ENCODE results near the gene CDT1. TPM values are rescaled to one million over a fixed set of nuclear protein-coding genes. Genes with fewer than 3 reads are reported as not detected.
A peak's percentile ranks its signal among the peaks of the same experiment; 100 is the strongest.
"Not testable (repeated sequence)": the region's sequence is repeated elsewhere in the genome, so short reads cannot be mapped to it uniquely, and the experiment has no call there.

CDT1 gene
- total RNA-seq, 1 donor from 2014 or later: 10.8 TPM

DNA sequence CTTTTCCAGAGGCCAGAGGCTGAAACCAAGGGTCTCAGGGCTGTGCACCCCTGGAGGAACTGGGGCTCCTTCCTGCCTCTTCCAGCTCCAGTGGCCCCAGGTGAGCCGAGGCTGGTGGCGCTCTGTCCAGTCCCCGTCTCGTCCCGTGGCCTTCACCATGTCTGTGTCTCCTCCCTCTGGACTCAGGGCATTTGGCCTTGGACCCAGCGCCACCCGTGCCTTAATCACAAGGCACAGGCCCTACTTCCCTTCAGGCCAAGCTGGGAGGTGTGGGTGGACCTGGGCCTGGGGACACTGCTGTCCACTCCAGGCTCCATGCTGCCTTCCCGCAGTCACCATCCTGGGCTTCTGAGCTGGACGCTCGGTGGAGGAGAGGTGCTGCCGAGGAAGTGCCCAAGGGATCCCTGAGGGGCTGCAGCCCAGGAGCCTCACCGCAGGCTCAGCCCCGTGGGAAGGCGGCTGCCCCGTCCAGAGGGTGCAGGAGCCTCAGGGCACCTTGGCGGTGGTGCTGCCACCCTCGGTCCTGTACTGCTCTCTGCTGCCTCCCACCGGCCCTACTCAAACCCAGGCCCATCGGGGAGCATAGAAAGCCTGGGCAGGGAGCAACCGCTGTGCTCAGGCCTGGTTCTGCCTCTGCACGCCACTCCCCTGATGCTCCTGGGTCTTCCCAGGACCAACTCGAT lies 17.7 kb downstream of the CDT1 start:
- no peak for DNase-seq (ENCODE audit: extremely low spot score in 2 of 2)
- Histone ChIP-seq H3K27me3 (no peaks in the 10 kb centered on the region), H3K4me1 (no peaks in the 10 kb centered on the region), H3K9me3 (no peaks in the 10 kb centered on the region), H3K27ac (no peak overlapping the region), H3K4me3 (no peak overlapping the region), H3K36me3 (peaks cover 0 to 25% of the 10 kb centered on the region in 2 donors)
- TF ChIP-seq POLR2A (IDR thresholded peaks at IDR 0.05) (no peak), POLR2AphosphoS5 (IDR thresholded peaks at IDR 0.05; ENCODE audit: insufficient read depth in 1 of 2, low read depth in 1 of 2) (no peak)
- TF ChIP-seq, protein P1, sequence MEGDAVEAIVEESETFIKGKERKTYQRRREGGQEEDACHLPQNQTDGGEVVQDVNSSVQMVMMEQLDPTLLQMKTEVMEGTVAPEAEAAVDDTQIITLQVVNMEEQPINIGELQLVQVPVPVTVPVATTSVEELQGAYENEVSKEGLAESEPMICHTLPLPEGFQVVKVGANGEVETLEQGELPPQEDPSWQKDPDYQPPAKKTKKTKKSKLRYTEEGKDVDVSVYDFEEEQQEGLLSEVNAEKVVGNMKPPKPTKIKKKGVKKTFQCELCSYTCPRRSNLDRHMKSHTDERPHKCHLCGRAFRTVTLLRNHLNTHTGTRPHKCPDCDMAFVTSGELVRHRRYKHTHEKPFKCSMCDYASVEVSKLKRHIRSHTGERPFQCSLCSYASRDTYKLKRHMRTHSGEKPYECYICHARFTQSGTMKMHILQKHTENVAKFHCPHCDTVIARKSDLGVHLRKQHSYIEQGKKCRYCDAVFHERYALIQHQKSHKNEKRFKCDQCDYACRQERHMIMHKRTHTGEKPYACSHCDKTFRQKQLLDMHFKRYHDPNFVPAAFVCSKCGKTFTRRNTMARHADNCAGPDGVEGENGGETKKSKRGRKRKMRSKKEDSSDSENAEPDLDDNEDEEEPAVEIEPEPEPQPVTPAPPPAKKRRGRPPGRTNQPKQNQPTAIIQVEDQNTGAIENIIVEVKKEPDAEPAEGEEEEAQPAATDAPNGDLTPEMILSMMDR (IDR thresholded peaks at IDR 0.05): no peak
- intact Hi-C loops (cut with DNase I): loop anchor here (5.0 kb wide), 1 partner anchor 236 kb away; no protein-coding TSS in a partner anchor

DNA sequence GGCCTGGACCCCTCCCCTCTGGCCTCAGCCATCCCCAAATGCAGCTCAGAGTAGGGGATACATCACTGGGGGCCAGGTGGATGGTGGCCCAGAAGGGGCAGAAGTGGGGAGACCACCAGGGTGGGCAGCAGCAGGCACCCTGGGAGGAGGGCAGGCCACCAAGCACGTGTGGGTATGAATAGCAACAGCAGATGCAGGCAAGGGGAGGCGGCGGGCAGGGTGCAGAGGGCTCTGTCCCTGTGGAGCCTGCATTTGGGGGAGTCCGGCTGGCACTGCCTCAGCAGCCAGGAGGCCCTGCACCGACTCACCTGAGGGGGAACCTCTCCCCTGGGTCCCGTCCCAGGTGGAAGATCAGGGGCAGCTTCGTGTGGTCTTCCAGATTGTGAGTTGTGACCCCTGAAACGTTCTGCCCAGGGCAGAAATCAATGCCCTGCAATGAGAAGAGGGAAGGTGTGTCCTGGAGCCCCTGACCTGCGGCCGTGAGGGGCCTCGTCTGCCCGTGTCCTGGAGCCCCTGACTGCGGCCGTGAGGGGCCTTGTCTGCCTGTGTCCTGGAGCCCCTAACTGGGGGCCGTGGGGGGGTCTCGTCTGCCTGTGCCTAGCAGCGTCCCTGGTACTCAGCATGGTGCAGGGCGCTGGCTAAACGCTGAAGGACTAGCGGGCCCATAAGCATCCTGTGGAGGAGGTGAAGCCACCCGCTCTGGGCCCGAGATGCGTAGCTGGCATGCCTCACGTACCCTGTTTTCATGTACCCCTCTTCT lies 18.9 kb downstream of the CDT1 start:
- TF ChIP-seq POLR2AphosphoS5 (IDR thresholded peaks at IDR 0.05; ENCODE audit: insufficient read depth in 1 of 2, low read depth in 1 of 2): no peak
- TF ChIP-seq POLR2A (IDR thresholded peaks at IDR 0.05): no peak
- Histone ChIP-seq H3K27ac (no peak overlapping the region), H3K9me3 (no peaks in the 10 kb centered on the region), H3K36me3 (peaks cover 0 to 25% of the 10 kb centered on the region in 2 donors), H3K4me1 (peaks cover 4% of the 10 kb centered on the region), H3K27me3 (no peaks in the 10 kb centered on the region), H3K4me3 (no peak overlapping the region)
- DNase-seq (ENCODE audit: extremely low spot score in 2 of 2): no peak
- intact Hi-C loops (cut with DNase I): loop anchor here (5.0 kb wide), 1 partner anchor 235 kb away; no protein-coding TSS in a partner anchor

DNA sequence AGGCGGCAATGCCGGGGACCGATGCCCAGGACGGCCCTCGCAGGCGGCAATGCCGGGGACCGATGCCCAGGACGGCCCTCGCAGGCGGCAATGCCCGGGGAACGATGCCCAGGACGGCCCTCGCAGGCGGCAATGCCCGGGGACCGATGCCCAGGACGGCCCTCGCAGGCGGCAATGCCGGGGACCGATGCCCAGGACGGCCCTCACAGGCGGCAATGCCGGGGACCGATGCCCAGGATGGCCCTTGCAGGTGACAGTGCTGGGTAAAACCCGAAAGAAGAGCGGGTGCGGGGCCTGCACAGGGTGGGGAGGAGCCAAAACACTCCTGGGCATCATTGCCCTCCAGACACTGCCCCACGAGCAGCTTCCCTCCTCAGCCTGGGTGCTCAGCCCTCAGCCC lies 20.1 kb downstream of the CDT1 start:
- H3K27ac ChIP-seq; H3K4me3 ChIP-seq; DNase-seq (ENCODE audit: extremely low spot score in 2 of 2); H3K27me3 ChIP-seq; H3K9me3 ChIP-seq; H3K4me1 ChIP-seq: not testable (repeated sequence)
- intact Hi-C loops (cut with DNase I): loop anchor here (5.0 kb wide), 1 partner anchor 234 kb away; no protein-coding TSS in a partner anchor
- H3K36me3 ChIP-seq: peaks cover 0 to 34% of the 10 kb centered on the region in 2 donors

DNA sequence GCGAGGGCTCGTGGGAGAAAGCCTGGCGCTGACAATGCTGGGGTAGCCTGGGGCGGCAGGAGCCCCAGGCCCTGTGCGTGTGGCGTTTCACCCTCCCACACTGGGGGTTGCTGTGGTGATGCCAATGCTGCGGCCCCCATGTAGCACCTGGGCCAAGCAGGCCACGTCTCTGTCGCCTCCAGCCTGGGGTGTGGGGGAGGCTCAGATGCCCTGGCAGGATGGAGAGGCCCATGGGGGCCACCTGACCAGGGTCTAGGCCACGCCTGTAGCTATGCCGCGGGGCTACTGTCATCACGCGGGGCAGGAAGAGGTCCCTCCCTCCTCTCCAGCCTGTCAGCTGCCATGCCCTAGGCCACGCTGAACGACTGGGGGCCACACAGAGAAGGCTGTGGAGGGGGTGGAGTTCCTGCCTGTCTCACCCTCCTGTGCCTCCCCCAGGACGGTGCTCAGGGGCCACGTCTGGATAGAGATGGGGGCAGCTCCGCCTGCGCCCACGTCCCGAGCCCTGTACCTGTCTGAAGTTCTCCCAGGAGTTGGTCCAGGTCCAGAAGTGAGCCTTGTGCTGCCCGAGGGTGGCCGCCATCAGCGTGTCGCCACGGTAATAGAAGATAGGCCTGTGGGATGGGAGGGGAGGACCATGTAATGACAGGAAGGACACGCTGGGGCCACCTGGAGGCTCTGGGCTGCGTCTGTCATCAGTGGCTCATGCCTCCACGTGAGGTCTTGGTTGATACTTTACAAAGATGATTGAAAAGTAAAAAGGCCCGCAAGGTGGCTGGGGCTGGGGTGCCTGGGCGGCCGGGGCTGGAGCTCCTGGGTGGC lies 20.9 kb downstream of the CDT1 start:
- Histone ChIP-seq H3K9me3 (no peaks in the 10 kb centered on the region), H3K4me3 (no peak overlapping the region), H3K36me3 (peaks cover 0 to 34% of the 10 kb centered on the region in 2 donors), H3K4me1 (peaks cover 4% of the 10 kb centered on the region), H3K27ac (no peak overlapping the region), H3K27me3 (no peaks in the 10 kb centered on the region)
- intact Hi-C loops (cut with DNase I): loop anchor here (5.0 kb wide), 1 partner anchor 233 kb away; no protein-coding TSS in a partner anchor
- TF ChIP-seq POLR2AphosphoS5 (IDR thresholded peaks at IDR 0.05; ENCODE audit: insufficient read depth in 1 of 2, low read depth in 1 of 2) (no peak), POLR2A (IDR thresholded peaks at IDR 0.05) (no peak)
- TF ChIP-seq, protein P1 (IDR thresholded peaks at IDR 0.05): no peak
- DNase-seq (ENCODE audit: extremely low spot score in 2 of 2): no peak

DNA sequence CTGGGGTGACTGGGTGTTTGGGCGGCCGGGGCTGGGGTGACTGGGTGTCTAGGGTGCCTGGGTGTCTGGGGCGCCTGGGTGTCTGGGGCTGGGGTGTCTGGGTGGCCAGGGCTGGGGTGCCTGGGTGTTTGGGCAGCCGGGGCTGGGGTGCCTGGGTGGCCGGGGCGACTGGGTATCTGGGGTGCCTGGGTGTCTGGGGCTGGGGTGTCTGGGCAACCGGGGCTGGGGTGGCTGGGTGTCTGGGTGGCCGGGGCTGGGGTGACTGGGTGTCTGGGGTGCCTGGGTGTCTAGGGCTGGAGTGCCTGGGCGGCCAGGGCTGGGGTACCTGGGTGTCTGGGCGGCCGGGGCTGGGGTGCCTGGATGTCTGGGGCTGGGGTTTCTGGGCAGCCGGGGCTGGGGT lies 21.6 kb downstream of the CDT1 start:
- peaks cover 0 to 34% of the 10 kb centered on the region in 2 donors for H3K36me3 ChIP-seq
- H3K9me3 ChIP-seq: no peaks in the 10 kb centered on the region
- TF ChIP-seq, protein P1 (IDR thresholded peaks at IDR 0.05): no peak
- TF ChIP-seq POLR2AphosphoS5 (IDR thresholded peaks at IDR 0.05; ENCODE audit: insufficient read depth in 1 of 2, low read depth in 1 of 2): no peak
- H3K27ac ChIP-seq: peak overlapping the region; percentile 53
- H3K4me3 ChIP-seq: no peak overlapping the region
- DNase-seq (ENCODE audit: extremely low spot score in 2 of 2): no peak
- H3K27me3 ChIP-seq: no peaks in the 10 kb centered on the region
- peaks cover 4% of the 10 kb centered on the region for H3K4me1 ChIP-seq
- intact Hi-C loops (cut with DNase I): no loop called here

Data from vagina (tissue), 2 donors.